VCaP (cell line): ENCODE measurements around the gene CHST12.

Experiments used
- H3K27ac ChIP-seq: fragments of 450-650 bp; 2 replicates; pipeline ENCODE4 v1.5.1; 2017
- CTCF ChIP-seq: fragments of 450-650 bp; conservative IDR thresholded peaks from 2 replicates; pipeline ENCODE4 v1.5.1; 2017; ENCODE audit warnings: mild to moderate bottlenecking, moderate library complexity

CHST12 gene

GRCh38 chr7:2440608-2441245 is 37.3 kb downstream of the CHST12 start:
- no peak for TF ChIP-seq CTCF
- peak overlapping the region; percentile 26; the same call in 1 of the 2 replicates for H3K27ac ChIP-seq

GRCh38 chr7:2441430-2442058 is 38.1 kb downstream of the CHST12 start:
- TF ChIP-seq CTCF, result no peak
- H3K27ac ChIP-seq, result no peak overlapping the region; the same call in 1 of the 2 replicates

GRCh38 chr7:2443491-2443890 is 40.1 kb downstream of the CHST12 start:
- no peak for TF ChIP-seq CTCF
- H3K27ac ChIP-seq, result no peak overlapping the region

GRCh38 chr7:2444476-2444875 is 41.1 kb downstream of the CHST12 start:
- no peak overlapping the region for H3K27ac ChIP-seq
- TF ChIP-seq CTCF, result no peak

GRCh38 chr7:2445047-2445446 is 41.6 kb downstream of the CHST12 start:
- H3K27ac ChIP-seq, result no peak overlapping the region
- TF ChIP-seq CTCF, result no peak

GRCh38 chr7:2445898-2446555 is 42.6 kb downstream of the CHST12 start:
- no peak overlapping the region for H3K27ac ChIP-seq
- no peak for TF ChIP-seq CTCF

GRCh38 chr7:2446676-2447075 is 43.3 kb downstream of the CHST12 start:
- no peak for TF ChIP-seq CTCF
- H3K27ac ChIP-seq, result no peak overlapping the region
